ENCODE results near the gene PNPLA1. TPM values are rescaled to one million over a fixed set of nuclear protein-coding genes. Genes with fewer than 3 reads are reported as not detected.

Gene PNPLA1
- total RNA-seq, 2 donors from 2014 or later: not detected

DNA sequence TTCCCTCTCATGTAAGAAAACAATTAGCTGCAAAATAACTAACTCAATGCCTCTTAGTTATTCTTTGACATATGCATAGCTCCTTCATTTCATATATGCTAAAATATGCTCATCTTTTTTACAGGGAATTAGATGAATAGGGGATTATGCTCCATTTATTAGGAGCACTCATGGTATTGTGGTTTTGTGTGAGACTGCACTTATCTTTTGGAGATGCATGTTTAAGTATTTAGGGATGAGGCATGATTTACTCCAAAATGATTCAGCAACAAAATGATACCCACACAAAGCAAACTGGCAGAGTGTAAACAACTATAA, 58.0 kb downstream of the PNPLA1 start:
- H3K4me1 Mint-ChIP-seq: peaks cover 2% of the 10 kb centered on the region
- Histone ChIP-seq H3K9ac (ENCODE audit: extremely low read depth, low read length, poor library complexity, severe bottlenecking) (no peak overlapping the region), H3K4me3 (ENCODE audit: low read length) (no peak overlapping the region), H3K4me1 (ENCODE audit: control insufficient read depth, insufficient read depth, low read length) (no peaks in the 10 kb centered on the region), H3K9me3 (ENCODE audit: control insufficient read depth, low read length) (no peaks in the 10 kb centered on the region), H3K27me3 (ENCODE audit: control insufficient read depth, insufficient read depth, low read length, poor library complexity, severe bottlenecking) (peaks cover 2% of the 10 kb centered on the region), H3K27ac (ENCODE audit: low read depth, low read length) (no peak overlapping the region), H3K36me3 (ENCODE audit: control insufficient read depth, insufficient read depth, low read length) (no peaks in the 10 kb centered on the region)
- H3K36me3 Mint-ChIP-seq (ENCODE audit: low read depth): no peaks in the 10 kb centered on the region
- H3K4me3 Mint-ChIP-seq: no peak overlapping the region
- H3K27me3 Mint-ChIP-seq (ENCODE audit: insufficient read depth): peaks cover 4% of the 10 kb centered on the region
- TF ChIP-seq, protein P1, sequence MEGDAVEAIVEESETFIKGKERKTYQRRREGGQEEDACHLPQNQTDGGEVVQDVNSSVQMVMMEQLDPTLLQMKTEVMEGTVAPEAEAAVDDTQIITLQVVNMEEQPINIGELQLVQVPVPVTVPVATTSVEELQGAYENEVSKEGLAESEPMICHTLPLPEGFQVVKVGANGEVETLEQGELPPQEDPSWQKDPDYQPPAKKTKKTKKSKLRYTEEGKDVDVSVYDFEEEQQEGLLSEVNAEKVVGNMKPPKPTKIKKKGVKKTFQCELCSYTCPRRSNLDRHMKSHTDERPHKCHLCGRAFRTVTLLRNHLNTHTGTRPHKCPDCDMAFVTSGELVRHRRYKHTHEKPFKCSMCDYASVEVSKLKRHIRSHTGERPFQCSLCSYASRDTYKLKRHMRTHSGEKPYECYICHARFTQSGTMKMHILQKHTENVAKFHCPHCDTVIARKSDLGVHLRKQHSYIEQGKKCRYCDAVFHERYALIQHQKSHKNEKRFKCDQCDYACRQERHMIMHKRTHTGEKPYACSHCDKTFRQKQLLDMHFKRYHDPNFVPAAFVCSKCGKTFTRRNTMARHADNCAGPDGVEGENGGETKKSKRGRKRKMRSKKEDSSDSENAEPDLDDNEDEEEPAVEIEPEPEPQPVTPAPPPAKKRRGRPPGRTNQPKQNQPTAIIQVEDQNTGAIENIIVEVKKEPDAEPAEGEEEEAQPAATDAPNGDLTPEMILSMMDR (conservative IDR thresholded peaks at IDR 0.05): no peak
- no peaks in the 10 kb centered on the region for H3K9me3 Mint-ChIP-seq
- DNase-seq: no peak
- no peak overlapping the region for H3K27ac Mint-ChIP-seq

DNA sequence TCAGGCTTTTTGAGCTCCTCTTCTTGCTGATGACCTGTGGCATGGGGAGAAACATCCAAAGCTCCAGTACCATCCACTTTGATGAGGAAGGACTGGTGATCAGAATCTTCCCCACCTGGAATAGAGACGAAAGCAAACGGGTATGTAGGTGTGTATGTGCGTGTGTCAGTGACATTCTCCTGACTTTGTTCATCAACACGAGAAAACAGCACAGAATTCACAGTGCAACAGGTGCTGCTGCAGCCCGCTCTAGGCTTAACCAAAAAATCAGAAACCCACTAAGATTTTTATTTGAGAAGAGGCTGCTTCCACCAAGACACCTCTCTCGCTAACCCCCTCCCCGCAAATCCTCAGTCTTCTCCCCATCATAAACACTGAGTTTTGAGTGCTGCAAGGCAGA, 58.7 kb downstream of the PNPLA1 start:
- no peak overlapping the region for H3K27ac ChIP-seq (ENCODE audit: low read depth, low read length)
- TF ChIP-seq, protein P1 (conservative IDR thresholded peaks at IDR 0.05): no peak
- no peak overlapping the region for H3K4me3 ChIP-seq (ENCODE audit: low read length)
- H3K4me1 Mint-ChIP-seq: peaks cover 2% of the 10 kb centered on the region
- H3K27me3 ChIP-seq (ENCODE audit: control insufficient read depth, insufficient read depth, low read length, poor library complexity, severe bottlenecking): peaks cover 10% of the 10 kb centered on the region
- no peak overlapping the region for H3K4me3 Mint-ChIP-seq
- no peaks in the 10 kb centered on the region for H3K36me3 Mint-ChIP-seq (ENCODE audit: low read depth)
- no peaks in the 10 kb centered on the region for H3K36me3 ChIP-seq (ENCODE audit: control insufficient read depth, insufficient read depth, low read length)
- H3K9me3 ChIP-seq (ENCODE audit: control insufficient read depth, low read length): no peaks in the 10 kb centered on the region
- WGBS, 2 experiments (ENCODE audit: insufficient coverage in 1 of 2, insufficient read length in 1 of 2): 90 to 94% methylated on average over 3 to 7 of the region's 7 CpGs
- no peaks in the 10 kb centered on the region for H3K4me1 ChIP-seq (ENCODE audit: control insufficient read depth, insufficient read depth, low read length)
- peaks cover 4% of the 10 kb centered on the region for H3K27me3 Mint-ChIP-seq (ENCODE audit: insufficient read depth)
- no peak for DNase-seq
- no peak overlapping the region for H3K27ac Mint-ChIP-seq
- H3K9me3 Mint-ChIP-seq: no peaks in the 10 kb centered on the region
- no peak overlapping the region for H3K9ac ChIP-seq (ENCODE audit: extremely low read depth, low read length, poor library complexity, severe bottlenecking)

DNA sequence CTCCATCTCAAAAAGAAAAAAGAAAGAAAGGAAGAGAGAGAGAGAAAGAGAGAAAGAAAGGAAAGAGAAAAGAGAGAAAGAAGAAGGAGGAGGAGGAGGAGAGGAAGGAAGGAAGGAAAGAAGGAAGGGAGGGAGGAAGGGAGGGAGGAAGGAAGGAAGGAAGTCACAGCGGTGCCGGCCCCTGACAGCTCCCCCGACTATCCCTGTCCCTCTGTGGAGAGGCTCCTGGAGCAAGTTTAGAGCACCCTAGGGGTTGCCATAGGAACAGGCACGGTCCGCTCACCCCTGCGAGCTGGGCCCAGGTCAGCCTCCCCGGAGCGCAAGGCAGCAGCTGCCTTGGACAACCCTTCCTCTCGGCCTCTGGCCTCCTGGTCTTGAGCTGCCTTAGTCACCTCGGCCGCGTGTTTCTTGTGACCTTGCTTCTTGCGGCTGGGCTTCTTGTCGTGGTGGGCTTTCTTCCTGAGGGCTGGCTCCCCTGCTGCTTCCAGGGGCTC, 60.0 kb downstream of the PNPLA1 start:
- DNase-seq: peak; percentile 78
- peaks cover 10% of the 10 kb centered on the region for H3K27me3 Mint-ChIP-seq (ENCODE audit: insufficient read depth)
- H3K4me1 Mint-ChIP-seq: peaks cover 9% of the 10 kb centered on the region
- TF ChIP-seq, protein P1 (conservative IDR thresholded peaks at IDR 0.05): no peak
- no peak overlapping the region for H3K27ac ChIP-seq (ENCODE audit: low read depth, low read length)
- H3K9me3 Mint-ChIP-seq: no peaks in the 10 kb centered on the region
- H3K4me3 Mint-ChIP-seq: no peak overlapping the region
- no peak overlapping the region for H3K4me3 ChIP-seq (ENCODE audit: low read length)
- no peak overlapping the region for H3K9ac ChIP-seq (ENCODE audit: extremely low read depth, low read length, poor library complexity, severe bottlenecking)
- H3K4me1 ChIP-seq (ENCODE audit: control insufficient read depth, insufficient read depth, low read length): no peaks in the 10 kb centered on the region
- no peak overlapping the region for H3K27ac Mint-ChIP-seq
- H3K27me3 ChIP-seq (ENCODE audit: control insufficient read depth, insufficient read depth, low read length, poor library complexity, severe bottlenecking): peaks cover 10% of the 10 kb centered on the region
- no peaks in the 10 kb centered on the region for H3K9me3 ChIP-seq (ENCODE audit: control insufficient read depth, low read length)
- H3K36me3 Mint-ChIP-seq (ENCODE audit: low read depth): no peaks in the 10 kb centered on the region
- 60 to 80% methylated on average over 11 to 14 of the region's 14 CpGs for WGBS, 2 experiments (ENCODE audit: insufficient coverage in 1 of 2, insufficient read length in 1 of 2)
- H3K36me3 ChIP-seq (ENCODE audit: control insufficient read depth, insufficient read depth, low read length): no peaks in the 10 kb centered on the region

Data from endodermal cell (in vitro differentiated cells).